ENCODE results near the gene ESYT2. TPM values are rescaled to one million over a fixed set of nuclear protein-coding genes. Genes with fewer than 3 reads are reported as not detected.

The ESYT2 gene
- total RNA-seq, 1 experiment from 2014 or later: 78.6 TPM

DNA sequence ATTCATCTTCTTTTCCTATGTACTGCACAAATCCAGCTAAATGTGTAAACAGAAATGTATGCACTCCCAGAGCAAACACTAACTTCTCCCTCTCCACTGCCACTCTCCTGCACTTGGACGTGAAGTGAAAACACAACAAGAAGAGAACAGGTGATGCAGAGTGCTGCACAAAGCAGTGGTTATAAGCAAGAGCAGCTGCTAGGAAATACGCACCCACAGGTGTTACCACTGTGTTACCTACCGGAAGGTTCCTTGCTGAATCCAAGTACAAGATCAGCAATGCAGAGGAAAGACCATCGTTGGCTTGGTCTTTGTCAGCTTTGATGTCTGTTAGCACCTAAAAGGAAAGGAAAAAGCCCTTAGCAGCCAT lies 70.1 kb downstream of the ESYT2 start:
- ChIA-PET POLR2A (interaction anchor here (0.6 to 1.0 kb wide), 2 partner anchors 70 to 99 kb away, joined by 4 read pairs; partner anchors contain the start of gene ESYT2), CTCF (no interaction called here)
- H3K27ac Mint-ChIP-seq (ENCODE audit: low read depth, unreplicated experiment): no peak overlapping the region
- peaks cover 95% of the 10 kb centered on the region for H3K36me3 Mint-ChIP-seq (ENCODE audit: insufficient read depth, unreplicated experiment)
- no peaks in the 10 kb centered on the region for H3K4me1 Mint-ChIP-seq (ENCODE audit: insufficient read depth, unreplicated experiment)
- no peaks in the 10 kb centered on the region for H3K9me3 Mint-ChIP-seq (ENCODE audit: unreplicated experiment)
- TF ChIP-seq, protein P1, sequence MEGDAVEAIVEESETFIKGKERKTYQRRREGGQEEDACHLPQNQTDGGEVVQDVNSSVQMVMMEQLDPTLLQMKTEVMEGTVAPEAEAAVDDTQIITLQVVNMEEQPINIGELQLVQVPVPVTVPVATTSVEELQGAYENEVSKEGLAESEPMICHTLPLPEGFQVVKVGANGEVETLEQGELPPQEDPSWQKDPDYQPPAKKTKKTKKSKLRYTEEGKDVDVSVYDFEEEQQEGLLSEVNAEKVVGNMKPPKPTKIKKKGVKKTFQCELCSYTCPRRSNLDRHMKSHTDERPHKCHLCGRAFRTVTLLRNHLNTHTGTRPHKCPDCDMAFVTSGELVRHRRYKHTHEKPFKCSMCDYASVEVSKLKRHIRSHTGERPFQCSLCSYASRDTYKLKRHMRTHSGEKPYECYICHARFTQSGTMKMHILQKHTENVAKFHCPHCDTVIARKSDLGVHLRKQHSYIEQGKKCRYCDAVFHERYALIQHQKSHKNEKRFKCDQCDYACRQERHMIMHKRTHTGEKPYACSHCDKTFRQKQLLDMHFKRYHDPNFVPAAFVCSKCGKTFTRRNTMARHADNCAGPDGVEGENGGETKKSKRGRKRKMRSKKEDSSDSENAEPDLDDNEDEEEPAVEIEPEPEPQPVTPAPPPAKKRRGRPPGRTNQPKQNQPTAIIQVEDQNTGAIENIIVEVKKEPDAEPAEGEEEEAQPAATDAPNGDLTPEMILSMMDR (IDR thresholded peaks at IDR 0.05; ENCODE audit: unreplicated experiment): no peak
- no peak for DNase-seq (ENCODE audit: unreplicated experiment)
- no TSS peak for BruUV-seq (replicated peaks)
- no peaks in the 10 kb centered on the region for H3K27me3 Mint-ChIP-seq (ENCODE audit: insufficient read depth, unreplicated experiment)
- intact Hi-C loops (cut with micrococcal nuclease): no loop called here
- no peak overlapping the region for H3K4me3 Mint-ChIP-seq (ENCODE audit: unreplicated experiment)

DNA sequence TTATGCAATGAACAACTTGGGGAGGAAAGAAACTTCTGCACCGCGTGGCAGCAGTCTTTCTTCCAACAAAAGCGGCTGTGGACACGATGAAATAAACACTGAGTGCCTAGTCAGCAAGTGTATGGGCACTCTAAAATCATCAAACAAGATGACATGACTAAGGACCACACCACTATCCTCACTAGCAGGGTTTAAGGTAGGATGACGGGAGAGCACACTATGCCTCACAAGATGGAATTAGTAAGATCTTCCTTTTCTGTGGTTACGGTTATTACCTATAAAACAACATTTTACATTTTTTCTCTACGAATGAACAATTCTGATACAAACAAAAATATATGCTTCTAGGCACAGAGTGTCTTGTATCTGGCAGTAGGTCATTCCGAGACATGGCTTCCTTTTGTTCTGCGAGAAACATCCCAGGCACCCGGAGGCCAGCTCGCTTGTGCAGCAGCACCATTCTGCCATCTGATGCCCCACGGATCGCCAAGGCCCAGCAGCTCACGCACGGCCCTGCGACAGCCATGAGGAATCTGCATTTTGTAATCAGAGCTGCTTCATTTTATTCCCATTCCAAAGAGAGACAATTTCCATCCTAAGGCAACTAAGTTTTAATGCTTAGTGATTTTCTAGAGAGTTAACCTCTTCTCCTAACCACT lies 70.6 kb downstream of the ESYT2 start:
- peaks cover 95% of the 10 kb centered on the region for H3K36me3 Mint-ChIP-seq (ENCODE audit: insufficient read depth, unreplicated experiment)
- no peak overlapping the region for H3K27ac Mint-ChIP-seq (ENCODE audit: low read depth, unreplicated experiment)
- ChIA-PET CTCF (no interaction called here), POLR2A (no interaction called here)
- H3K4me3 Mint-ChIP-seq (ENCODE audit: unreplicated experiment): no peak overlapping the region
- H3K4me1 Mint-ChIP-seq (ENCODE audit: insufficient read depth, unreplicated experiment): no peaks in the 10 kb centered on the region
- TF ChIP-seq, protein P1 (IDR thresholded peaks at IDR 0.05; ENCODE audit: unreplicated experiment): no peak
- no peaks in the 10 kb centered on the region for H3K9me3 Mint-ChIP-seq (ENCODE audit: unreplicated experiment)
- no peaks in the 10 kb centered on the region for H3K27me3 Mint-ChIP-seq (ENCODE audit: insufficient read depth, unreplicated experiment)
- intact Hi-C loops (cut with micrococcal nuclease): no loop called here
- no TSS peak for BruUV-seq (replicated peaks)
- DNase-seq (ENCODE audit: unreplicated experiment): no peak

DNA sequence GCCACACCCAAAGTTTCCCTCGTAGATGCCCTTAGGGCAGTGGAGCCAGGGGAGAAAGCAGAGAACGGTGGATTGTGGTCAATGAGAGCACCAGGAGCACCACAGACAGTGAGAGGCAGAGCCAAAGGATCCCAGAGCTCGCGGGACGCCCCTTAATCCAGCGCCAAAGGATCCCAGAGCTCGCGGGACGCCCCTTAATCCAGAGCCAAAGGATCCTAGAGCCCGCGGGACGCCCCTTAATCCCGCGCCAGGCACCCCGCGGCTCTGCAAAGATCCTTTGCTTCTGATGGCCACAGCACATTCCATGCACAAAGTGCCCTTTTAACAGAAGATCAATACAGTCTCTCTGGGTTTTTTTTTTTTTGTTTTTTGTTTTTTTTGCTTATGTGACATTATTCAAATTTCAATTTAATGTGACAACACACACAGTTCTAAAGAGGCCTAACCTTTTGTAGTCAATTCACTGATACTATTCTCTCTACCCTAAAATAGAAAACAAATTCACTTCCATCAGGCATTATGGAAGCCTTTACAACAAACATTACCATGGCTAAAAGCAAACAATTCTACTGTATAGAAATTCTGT lies 71.8 kb downstream of the ESYT2 start:
- no TSS peak for BruUV-seq (replicated peaks)
- intact Hi-C loops (cut with micrococcal nuclease): no loop called here
- TF ChIP-seq, protein P1 (IDR thresholded peaks at IDR 0.05; ENCODE audit: unreplicated experiment): no peak
- H3K9me3 Mint-ChIP-seq (ENCODE audit: unreplicated experiment): no peaks in the 10 kb centered on the region
- no peak overlapping the region for H3K4me3 Mint-ChIP-seq (ENCODE audit: unreplicated experiment)
- H3K36me3 Mint-ChIP-seq (ENCODE audit: insufficient read depth, unreplicated experiment): peaks cover 97% of the 10 kb centered on the region
- ChIA-PET CTCF (no interaction called here), POLR2A (no interaction called here)
- H3K27me3 Mint-ChIP-seq (ENCODE audit: insufficient read depth, unreplicated experiment): no peaks in the 10 kb centered on the region
- no peak overlapping the region for H3K27ac Mint-ChIP-seq (ENCODE audit: low read depth, unreplicated experiment)
- DNase-seq (ENCODE audit: unreplicated experiment): no peak
- no peaks in the 10 kb centered on the region for H3K4me1 Mint-ChIP-seq (ENCODE audit: insufficient read depth, unreplicated experiment)

DNA sequence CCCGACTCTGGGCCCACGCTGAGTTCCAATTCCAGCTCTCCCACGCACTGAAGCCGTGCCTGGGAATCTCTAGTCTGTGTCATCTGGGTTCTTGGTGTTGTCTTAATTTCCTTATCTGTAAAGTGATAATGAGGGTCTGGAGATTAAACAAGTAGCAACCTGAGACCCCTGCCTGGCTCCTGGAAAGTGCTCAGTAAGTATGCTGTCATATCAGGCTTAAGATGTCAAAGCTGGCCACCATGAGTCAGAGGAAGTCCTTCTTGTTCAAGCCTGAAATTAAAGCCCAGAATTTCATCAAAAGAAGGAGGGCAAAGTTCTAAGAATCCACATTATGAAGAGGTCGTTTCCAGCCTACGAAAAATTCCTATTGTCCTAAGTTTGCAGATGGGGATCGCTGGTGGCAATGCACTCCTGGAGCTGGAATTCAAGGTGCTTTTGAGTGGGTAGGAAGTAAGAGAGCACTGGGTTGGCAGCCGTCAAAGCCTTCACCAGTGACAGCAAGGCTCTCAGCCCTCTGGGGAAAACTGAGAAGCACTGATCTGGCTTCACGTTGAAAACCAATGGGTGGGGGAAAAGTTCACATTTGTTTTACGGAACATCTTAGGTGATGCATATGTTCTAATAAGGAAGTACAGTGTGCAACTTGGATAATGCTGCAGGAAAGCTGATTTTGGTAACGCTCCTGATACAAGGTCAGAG lies 74.4 kb downstream of the ESYT2 start:
- intact Hi-C loops (cut with micrococcal nuclease): no loop called here
- Mint-ChIP-seq H3K27me3 (ENCODE audit: insufficient read depth, unreplicated experiment) (no peaks in the 10 kb centered on the region), H3K4me3 (ENCODE audit: unreplicated experiment) (no peak overlapping the region), H3K36me3 (ENCODE audit: insufficient read depth, unreplicated experiment) (peaks cover 80% of the 10 kb centered on the region), H3K27ac (ENCODE audit: low read depth, unreplicated experiment) (no peak overlapping the region), H3K4me1 (ENCODE audit: insufficient read depth, unreplicated experiment) (no peaks in the 10 kb centered on the region), H3K9me3 (ENCODE audit: unreplicated experiment) (no peaks in the 10 kb centered on the region)
- DNase-seq (ENCODE audit: unreplicated experiment): no peak
- BruUV-seq (replicated peaks): no TSS peak
- ChIA-PET POLR2A (interaction anchor here (0.9 kb wide), 1 partner anchor 10 kb away, joined by 4 read pairs; no protein-coding TSS in a partner anchor), CTCF (interaction anchor here (0.7 to 1.2 kb wide), 2 partner anchors 8 to 222 kb away, joined by 3 read pairs; no protein-coding TSS in a partner anchor)
- TF ChIP-seq, protein P1 (IDR thresholded peaks at IDR 0.05; ENCODE audit: unreplicated experiment): no peak

All from MCF 10A (cell line).